Astrocyte of the cerebellum (primary cell): Measurements from ENCODE around the gene CTIF.

ENCODE experiments used
- DNase-seq: peaks from one replicate; pipeline ENCODE4 v3.0.0-alpha.2; 2011; ENCODE audit warnings: low read depth
- H3K4me3 ChIP-seq: 2 replicates; pipeline ENCODE4 v1.5.1; 2011; ENCODE audit warnings: mild to moderate bottlenecking, low read depth, low read length, moderate library complexity
- in situ Hi-C: cut with HindIII; loops from 2 replicates; pipeline ENCODE4 v1.10.0; 2017; ENCODE audit warnings: low sequenced_read_pairs
- TF ChIP-seq, protein P1 (sequence below): IDR thresholded peaks from 2 replicates; pipeline ENCODE4 v1.5.1; 2012; ENCODE audit warnings: low read length, low read depth, moderate library complexity, mild to moderate bottlenecking; ENCODE audit errors: missing control alignments

Gene CTIF

DNA sequence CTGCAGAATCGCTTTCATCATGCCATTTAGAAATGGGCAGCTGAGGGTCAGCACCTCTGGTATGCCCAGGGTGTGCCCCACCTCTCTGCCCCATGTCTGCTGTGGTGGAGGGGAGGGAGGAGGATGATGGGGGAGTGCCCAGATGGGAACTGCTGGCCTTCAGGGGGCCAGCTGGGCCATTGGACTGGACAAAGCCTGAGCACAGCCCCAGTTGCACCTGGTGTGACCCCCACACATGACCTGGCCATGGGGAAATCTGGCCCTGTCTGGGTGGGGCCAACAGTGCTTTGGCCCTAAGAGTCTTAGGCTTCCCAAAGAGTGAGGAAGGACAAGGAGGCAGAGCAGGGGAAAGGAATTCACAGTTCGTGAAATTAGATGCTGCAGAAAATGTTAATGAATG lies 44.1 kb downstream of the CTIF start:
- in situ Hi-C loops: no loop called here
- TF ChIP-seq, protein P1, sequence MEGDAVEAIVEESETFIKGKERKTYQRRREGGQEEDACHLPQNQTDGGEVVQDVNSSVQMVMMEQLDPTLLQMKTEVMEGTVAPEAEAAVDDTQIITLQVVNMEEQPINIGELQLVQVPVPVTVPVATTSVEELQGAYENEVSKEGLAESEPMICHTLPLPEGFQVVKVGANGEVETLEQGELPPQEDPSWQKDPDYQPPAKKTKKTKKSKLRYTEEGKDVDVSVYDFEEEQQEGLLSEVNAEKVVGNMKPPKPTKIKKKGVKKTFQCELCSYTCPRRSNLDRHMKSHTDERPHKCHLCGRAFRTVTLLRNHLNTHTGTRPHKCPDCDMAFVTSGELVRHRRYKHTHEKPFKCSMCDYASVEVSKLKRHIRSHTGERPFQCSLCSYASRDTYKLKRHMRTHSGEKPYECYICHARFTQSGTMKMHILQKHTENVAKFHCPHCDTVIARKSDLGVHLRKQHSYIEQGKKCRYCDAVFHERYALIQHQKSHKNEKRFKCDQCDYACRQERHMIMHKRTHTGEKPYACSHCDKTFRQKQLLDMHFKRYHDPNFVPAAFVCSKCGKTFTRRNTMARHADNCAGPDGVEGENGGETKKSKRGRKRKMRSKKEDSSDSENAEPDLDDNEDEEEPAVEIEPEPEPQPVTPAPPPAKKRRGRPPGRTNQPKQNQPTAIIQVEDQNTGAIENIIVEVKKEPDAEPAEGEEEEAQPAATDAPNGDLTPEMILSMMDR: no peak
- H3K4me3 ChIP-seq: no peak overlapping the region
- no peak for DNase-seq

DNA sequence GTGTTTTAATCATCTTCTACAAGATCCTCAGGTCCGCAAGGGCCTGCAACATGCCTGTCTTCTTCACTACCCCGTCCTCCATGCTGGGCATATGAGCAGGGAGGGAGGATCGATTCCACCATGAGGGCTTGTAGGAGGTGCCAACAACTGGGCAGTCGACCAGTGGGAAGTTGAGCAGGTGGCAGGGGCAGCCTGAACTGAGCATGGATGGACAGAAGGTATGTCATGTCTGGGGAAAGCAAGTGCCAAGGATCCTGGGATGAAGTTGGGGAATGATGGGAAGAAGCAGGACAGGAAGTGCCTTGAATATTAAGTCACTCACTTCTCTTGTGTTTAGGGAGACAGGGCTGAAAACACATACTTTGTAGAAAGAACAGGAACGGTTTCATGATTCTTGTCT lies 44.7 kb downstream of the CTIF start:
- in situ Hi-C loops: no loop called here
- TF ChIP-seq, protein P1: no peak
- DNase-seq: no peak
- H3K4me3 ChIP-seq: no peak overlapping the region

DNA sequence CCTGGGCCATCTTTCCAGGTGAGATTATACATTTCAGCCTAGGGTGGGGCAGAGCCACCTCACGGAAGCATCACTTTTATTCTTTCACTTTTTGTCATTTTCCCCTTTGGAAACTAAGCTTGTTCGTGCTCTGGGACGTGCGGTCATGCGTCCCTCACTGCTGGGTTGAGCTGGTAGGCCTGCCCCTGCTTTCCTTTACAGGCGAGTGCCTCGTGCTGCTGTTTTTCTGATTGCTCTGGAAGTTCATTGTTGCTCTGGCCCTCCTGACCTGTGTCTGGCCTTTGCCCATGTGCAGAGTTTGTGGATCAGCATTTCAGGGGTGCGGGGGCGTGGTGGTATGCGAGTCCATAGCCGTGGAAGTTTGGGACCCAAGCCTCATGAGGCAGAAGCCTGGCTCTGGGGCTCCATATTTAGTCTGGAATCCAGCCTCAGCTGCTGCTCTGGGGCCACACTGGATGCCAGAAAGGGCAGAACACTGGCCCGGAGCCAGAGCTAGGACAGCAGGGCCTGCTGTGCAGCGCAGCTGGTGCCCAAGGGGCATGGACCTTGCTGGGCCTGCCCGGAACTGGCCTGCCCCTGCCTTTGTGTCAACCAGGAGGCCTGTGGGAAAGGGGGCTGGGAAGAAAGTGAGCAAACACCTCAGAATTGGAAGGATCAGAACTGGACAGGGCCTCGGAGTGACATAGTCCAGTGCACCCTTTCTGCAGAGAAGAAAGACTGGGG lies 51.1 kb downstream of the CTIF start:
- no peak for DNase-seq
- TF ChIP-seq, protein P1: no peak
- in situ Hi-C loops: no loop called here
- H3K4me3 ChIP-seq: no peak overlapping the region

GRCh38 chr18:48590678-48591077 lies 51.8 kb downstream of the CTIF start:
- in situ Hi-C loops: no loop called here
- no peak overlapping the region for H3K4me3 ChIP-seq
- TF ChIP-seq, protein P1: no peak
- DNase-seq: peak; percentile 83

GRCh38 chr18:48592540-48593171 lies 53.8 kb downstream of the CTIF start:
- TF ChIP-seq, protein P1: no peak
- no peak for DNase-seq
- in situ Hi-C loops: no loop called here
- H3K4me3 ChIP-seq: no peak overlapping the region

GRCh38 chr18:48594471-48595094 lies 55.8 kb downstream of the CTIF start:
- no peak for DNase-seq
- no peak overlapping the region for H3K4me3 ChIP-seq
- TF ChIP-seq, protein P1: no peak
- in situ Hi-C loops: no loop called here
